Skeletal muscle cell (primary cell): ENCODE data around the gene MAN1B1.
"Not testable (repeated sequence)": the region's sequence is repeated elsewhere in the genome, so short reads cannot be mapped to it uniquely, and the experiment has no call there.

ENCODE experiments used
- DNase-seq: peaks from one replicate; pipeline ENCODE4 v3.0.0-alpha.2; 2010; ENCODE audit warnings: low read depth
- H3K4me3 ChIP-seq: 2 replicates; pipeline ENCODE4 v1.5.1; 2011; ENCODE audit warnings: low read depth, mild to moderate bottlenecking, control low read depth, low read length, moderate library complexity

MAN1B1 gene

GRCh38 chr9:137051145-137051724 lies 35.5 kb upstream of the MAN1B1 start:
- no peak for DNase-seq
- no peak overlapping the region for H3K4me3 ChIP-seq

DNA sequence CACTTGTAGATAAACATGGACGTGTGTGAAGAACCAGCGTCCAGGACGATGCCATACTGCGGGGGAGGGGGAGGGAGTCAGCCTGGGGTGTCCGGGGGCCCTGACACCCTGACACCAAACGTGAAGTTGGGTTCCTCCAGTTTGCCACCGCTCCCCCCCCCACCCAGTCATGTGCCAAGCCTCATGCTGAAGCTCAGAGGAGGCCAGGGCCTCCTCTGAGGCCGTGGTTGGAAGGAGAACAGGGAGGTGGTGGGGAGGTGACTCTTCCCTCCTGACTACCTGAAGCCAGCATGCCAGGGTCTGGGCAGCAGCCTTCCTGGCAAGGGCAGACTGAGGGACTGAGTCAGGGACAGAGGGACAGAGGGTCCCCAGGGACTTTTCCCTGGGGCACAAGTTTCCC lies 34.5 kb upstream of the MAN1B1 start:
- no peak overlapping the region for H3K4me3 ChIP-seq
- no peak for DNase-seq

DNA sequence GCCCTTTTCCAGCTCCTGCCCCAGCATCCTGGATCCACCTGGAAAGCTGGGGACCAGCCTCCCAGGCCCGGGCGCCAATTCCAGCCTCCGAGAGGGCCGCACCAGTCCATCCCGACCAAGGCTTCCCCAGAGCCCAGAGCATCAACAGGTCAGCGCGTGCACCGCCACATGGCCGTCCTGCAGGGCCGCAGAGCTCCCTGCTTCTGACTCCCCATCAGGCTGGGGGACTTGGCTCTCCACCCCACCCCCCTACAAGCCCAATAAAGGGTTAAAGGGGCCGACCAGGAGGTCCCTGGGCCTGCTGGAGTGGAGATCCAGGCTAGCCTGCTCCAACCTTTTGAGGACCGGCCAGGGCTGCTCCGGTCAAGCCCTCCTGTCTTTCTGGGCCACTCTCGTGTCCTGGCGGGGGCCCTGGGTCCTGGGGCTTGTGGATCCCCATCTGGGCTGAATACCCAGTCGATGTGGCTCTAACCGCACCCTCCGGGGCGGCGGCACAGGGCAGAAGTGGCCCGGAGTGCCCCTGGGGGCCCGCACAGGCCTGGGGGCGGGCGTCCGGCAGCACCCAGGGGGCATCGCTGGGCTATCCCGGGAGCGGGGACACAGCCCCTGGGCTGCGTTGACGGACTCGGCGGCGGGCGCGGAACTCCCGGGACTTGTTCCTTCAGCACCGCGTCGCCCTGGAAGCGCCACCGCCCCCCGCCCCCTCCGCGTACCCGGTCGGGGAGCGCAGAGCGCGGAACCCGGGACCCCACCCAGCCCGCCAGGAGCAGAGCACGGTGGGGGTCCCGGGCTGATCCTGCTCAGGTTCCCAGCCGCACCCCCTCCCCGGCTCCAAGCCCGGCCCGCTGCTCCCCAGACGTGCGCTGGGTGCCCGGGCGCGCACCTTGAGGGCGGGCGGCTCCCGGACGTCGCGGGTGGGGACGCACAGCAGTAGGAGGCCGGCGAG lies 33.5 kb upstream of the MAN1B1 start:
- no peak overlapping the region for H3K4me3 ChIP-seq
- DNase-seq, result no peak

GRCh38 chr9:137053944-137054931 lies 32.5 kb upstream of the MAN1B1 start, which contains the start of gene ENTPD2:
TSS of gene ENTPD2 (minus strand) at chr9:137054061. CDS start at chr9:137053997, 64 bp downstream.
- H3K4me3 ChIP-seq, result no peak within 1 kb of the TSS

DNA sequence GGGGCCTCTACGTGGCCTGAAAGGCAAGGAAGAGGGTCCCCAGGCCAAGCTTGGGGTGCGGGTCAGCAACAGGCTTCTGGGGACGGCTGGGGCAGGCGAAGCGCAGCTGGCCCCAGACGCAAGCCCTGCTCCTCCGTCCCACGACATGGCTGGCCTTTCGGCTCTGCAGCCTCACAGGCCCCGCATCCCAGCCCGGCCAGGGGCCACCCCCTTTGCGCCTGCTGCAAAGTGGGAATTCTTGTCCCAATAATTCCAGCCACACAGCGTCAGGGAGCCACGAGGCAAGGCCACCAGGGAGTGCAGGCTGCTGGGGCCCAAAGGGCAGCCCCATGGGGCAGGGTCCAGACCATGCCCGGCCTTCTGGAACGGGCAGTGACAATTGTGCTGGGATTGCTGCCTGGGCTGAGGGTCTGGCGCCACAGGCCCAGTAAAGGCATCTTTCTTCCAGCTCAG lies 31.8 kb upstream of the MAN1B1 start:
- H3K4me3 ChIP-seq, result no peak overlapping the region
- DNase-seq, result no peak

More at GRCh38 chr9:137053944-137054931, 32.5 kb upstream of the MAN1B1 start, which contains the start of gene ENTPD2:
- no peak for DNase-seq

DNA sequence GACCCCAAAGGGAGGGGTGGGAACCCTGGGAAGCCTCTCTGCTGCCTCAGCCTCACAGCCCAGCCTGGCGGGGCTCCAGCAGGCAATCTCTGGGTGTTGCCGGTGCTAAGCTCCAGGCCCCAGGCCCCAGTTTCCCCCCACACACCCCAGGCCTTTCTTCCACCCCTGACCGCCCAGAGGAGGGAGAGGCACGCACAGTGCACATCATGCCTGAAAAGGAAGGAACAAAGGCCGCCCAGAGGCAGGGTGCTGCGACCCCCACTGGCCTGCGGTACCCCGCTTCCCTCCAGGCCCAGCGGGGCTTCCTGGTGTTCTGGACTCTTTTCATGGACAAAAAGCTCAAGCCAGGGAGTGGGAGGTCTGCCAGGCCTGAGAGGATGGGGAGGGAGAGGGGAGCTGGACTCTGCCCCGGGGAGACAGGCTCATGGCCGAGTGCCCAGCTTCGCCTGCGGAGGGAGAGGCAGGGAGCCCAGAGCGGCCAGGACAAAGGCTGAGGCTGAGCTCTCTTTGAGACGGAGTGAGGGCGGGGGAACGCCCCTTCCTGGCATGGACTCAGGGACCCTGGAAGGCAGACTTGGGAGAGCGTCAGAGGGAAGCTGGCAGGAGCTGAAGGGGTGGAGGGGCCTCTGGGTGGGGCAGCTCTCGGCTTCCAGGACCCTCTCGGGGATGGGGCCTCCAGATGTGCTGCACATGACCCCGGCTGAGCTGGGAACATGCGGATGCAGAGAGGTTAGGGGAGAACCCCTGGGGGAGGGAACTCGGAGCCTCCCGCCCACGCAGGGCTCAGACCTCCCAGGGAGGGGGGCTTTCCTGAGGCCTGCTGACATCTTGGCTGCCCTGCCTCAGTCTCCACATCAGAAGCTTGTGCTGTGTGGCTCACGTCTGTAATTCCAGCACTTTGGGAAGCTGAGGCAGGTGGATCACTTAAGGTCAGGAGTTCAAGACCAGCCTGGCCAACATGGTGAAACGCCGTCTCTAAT lies 31.1 kb upstream of the MAN1B1 start:
- H3K4me3 ChIP-seq, result no peak overlapping the region
- DNase-seq, result peak; percentile 39

DNA sequence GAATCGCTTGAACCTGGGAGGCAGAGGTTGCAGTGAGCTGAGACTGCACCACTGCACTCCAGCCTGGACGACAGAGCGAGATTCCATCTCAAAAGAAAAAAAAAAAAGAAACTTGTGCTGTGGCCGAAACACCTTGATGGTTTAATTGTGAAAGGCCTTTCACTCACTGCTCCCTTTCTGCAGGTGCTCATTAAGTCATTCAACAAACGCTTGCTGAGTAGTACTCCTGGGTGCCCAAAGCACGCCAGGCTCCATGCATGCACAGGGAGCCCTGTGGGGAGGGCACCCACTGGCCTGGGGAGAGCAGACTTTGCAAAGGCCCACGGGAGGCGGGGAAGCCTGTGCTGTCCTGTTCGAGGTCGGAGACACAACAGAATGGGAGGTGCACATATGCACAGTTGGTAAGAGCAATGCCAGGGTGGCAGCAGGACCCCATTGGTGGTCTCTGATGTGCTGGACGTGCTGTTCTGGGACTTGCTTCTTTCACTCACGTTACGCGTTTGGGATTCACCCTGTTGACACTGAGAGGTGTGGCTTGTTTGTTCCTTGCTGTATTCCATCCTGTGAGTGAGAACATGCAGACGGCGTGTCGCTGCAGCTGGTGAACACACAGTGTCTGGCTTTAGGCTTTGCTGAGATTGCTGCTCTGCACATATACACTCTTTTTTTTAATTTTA lies 29.9 kb upstream of the MAN1B1 start:
- H3K4me3 ChIP-seq, result no peak overlapping the region
- no peak for DNase-seq

DNA sequence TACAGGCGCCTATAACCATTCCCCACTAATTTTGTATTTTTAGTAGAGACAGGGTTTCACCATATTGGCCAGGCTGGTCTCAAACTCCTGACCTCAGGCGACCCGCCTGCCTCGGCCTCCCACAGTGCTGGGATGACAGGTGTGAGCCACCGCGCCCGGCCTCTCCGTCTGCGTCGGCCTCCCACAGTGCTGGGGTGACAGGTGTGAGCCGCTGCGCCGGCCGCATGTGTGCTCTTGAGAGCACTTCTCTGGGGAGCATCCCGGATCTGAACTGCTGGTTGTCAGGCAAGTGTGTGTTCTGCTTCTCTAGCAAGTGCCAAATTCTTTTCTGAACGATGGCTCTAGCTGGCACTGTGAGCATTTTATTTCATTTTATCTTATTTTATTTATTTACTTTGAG lies 29.2 kb upstream of the MAN1B1 start:
- H3K4me3 ChIP-seq, result no peak overlapping the region
- no peak for DNase-seq

DNA sequence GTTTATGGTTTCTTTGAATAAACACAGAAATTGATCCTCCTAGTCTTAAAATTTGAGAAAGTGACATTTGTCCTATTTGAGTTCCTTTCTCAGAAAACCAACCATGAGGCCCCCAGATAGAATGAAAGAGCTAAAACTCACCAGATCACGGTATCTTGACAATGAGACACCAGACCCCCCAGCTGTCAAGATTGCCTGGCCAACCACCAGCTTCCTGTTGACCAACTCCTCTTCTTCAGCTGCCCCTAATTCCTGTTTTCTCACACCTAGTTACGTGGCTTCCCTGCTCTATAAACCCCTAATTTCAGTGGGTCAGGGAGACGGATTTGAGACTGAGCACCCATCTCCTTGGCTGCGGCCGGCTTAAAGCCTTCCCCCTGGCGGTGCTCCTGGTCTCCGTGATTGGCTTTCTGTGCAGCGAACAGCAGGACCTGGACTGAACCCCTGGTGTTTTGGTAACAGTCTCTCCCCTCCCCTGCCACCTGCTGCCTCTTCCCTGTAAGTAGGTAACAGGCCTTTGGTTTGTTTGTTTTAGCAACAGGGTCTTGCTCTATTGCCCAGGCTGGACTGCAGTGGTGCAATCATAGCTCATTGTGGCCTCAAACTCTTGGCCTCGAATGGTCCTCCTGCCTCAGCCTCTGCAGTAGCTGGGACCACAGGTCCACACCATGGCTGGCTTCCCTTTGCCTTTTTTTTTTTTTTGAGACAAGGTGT lies 28.1 kb upstream of the MAN1B1 start:
- no peak for DNase-seq
- H3K4me3 ChIP-seq, result no peak overlapping the region

GRCh38 chr9:137062384-137062783 lies 24.4 kb upstream of the MAN1B1 start:
- no peak for DNase-seq

DNA sequence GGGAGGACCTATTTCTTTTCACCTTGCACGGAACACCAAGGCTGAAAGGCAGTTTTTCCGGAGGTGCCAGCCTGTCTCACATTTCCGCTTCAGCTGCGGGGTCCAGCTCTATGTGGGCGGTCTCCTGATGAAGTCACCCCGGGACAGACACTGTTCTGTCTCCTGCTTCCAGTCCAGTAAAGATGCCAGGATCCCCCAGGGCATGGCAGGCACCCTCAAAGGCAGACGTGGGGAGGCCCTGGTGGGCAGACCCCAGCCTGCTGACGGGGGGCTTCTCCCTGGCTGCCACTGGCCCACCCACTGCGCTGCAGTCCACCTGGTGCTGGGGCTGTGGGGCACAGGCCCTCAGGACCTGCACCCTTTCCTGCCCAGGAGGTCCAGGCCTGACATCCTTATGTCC lies 24.0 kb upstream of the MAN1B1 start:
- not testable (repeated sequence) for DNase-seq, H3K4me3 ChIP-seq

More at GRCh38 chr9:137062384-137062783, 24.4 kb upstream of the MAN1B1 start:
- H3K4me3 ChIP-seq, result no peak overlapping the region

- no peak overlapping the region for H3K4me3 ChIP-seq
- DNase-seq, result no peak
These were observed 23.3 kb upstream of the MAN1B1 start for GRCh38 chr9:137063311-137064026.

GRCh38 chr9:137064027-137064879 lies 22.5 kb upstream of the MAN1B1 start:
- DNase-seq, result no peak
- no peak overlapping the region for H3K4me3 ChIP-seq

DNA sequence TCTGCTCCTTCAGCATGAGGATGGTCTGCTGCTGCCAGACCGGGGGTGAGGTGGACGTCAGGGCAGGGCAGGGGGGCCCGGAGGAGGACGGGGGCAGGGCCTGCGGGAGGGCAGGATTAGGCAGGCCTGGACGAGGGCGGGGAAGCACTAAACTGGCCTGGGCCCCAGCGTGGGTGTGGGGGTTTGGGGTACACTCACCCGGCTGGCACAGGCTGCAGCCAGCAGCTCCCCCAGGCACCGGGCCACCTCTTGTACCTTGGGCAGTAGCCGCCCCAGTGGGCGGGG lies 22.0 kb upstream of the MAN1B1 start:
- H3K4me3 ChIP-seq, result no peak overlapping the region
- DNase-seq, result no peak

- no peak overlapping the region for H3K4me3 ChIP-seq
- DNase-seq, result no peak
These were observed 21.3 kb upstream of the MAN1B1 start for GRCh38 chr9:137065336-137065967.
